OCI-LY1 (cell line): ENCODE measurements around the gene SZT2.
A peak's percentile ranks its signal among the peaks of the same experiment; 100 is the strongest.

ENCODE experiments used
- H2AFZ ChIP-seq: fragments of 200-600 bp; sonication (generic), shearing (Covaris generic); 2 replicates; pipeline ENCODE4 v1.6.0; 2014; ENCODE audit warnings: antibody characterized with exemption, mild to moderate bottlenecking, low read length
- H3F3A ChIP-seq: fragments of 200-600 bp; sonication (generic), shearing (Covaris generic); 2 replicates; pipeline ENCODE4 v1.6.0; 2014; ENCODE audit warnings: mild to moderate bottlenecking, antibody characterized with exemption, low read length, moderate library complexity; ENCODE audit not compliant: insufficient read depth
- H3K27ac ChIP-seq: fragments of 200-600 bp; sonication (generic); 2 replicates; pipeline ENCODE4 v1.5.1; 2014; ENCODE audit warnings: low read length, mixed run types, mild to moderate bottlenecking, low read depth; ENCODE audit not compliant: poor library complexity, severe bottlenecking
- H3K27me3 ChIP-seq: fragments of 200-600 bp; sonication (generic); 2 replicates; pipeline ENCODE4 v1.6.0; 2014; ENCODE audit warnings: antibody characterized with exemption, mild to moderate bottlenecking, low read length, moderate library complexity; ENCODE audit not compliant: insufficient read depth
- H3K36me3 ChIP-seq: fragments of 200-600 bp; sonication (generic); 2 replicates; pipeline ENCODE4 v1.6.1; 2014; ENCODE audit warnings: mild to moderate bottlenecking, antibody characterized with exemption, low read length, moderate library complexity, mixed read lengths; ENCODE audit not compliant: insufficient read depth
- H3K4me1 ChIP-seq: fragments of 200-600 bp; sonication (generic); 2 replicates; pipeline ENCODE4 v1.5.1; 2014; ENCODE audit warnings: mild to moderate bottlenecking, low read length, moderate library complexity; ENCODE audit not compliant: insufficient read depth, severe bottlenecking
- H3K4me2 ChIP-seq: fragments of 200-600 bp; sonication (generic), shearing (Covaris generic); 2 replicates; pipeline ENCODE4 v1.6.1; 2014; ENCODE audit warnings: low read length
- H3K4me3 ChIP-seq: fragments of 200-600 bp; sonication (generic); 2 replicates; pipeline ENCODE4 v1.5.1; 2014; ENCODE audit warnings: low read length, low read depth, mild to moderate bottlenecking, mixed read lengths; ENCODE audit not compliant: poor library complexity, severe bottlenecking
- H3K79me2 ChIP-seq: fragments of 200-600 bp; shearing (Covaris generic); 2 replicates; pipeline ENCODE4 v1.6.1; 2016; ENCODE audit warnings: mixed run types, low read length, mixed read lengths; ENCODE audit not compliant: insufficient read depth
- H3K9ac ChIP-seq: fragments of 200-600 bp; sonication (generic), shearing (Covaris generic); 2 replicates; pipeline ENCODE4 v1.6.1; 2014; ENCODE audit warnings: mild to moderate bottlenecking, low read length, mixed read lengths
- H3K9me2 ChIP-seq: fragments of 200-600 bp; sonication (generic), shearing (Covaris generic); 2 replicates; pipeline ENCODE4 v1.6.1; 2014; ENCODE audit warnings: low read depth, mild to moderate bottlenecking, low read length, mixed read lengths
- H3K9me3 ChIP-seq: fragments of 200-600 bp; shearing (Covaris generic); 2 replicates; pipeline ENCODE4 v1.6.1; 2014; ENCODE audit warnings: low read length, mixed read lengths
- H4K20me1 ChIP-seq: fragments of 200-600 bp; sonication (generic), shearing (Covaris generic); 2 replicates; pipeline ENCODE4 v1.6.0; 2016; ENCODE audit warnings: mild to moderate bottlenecking, low read length; ENCODE audit not compliant: insufficient read depth
- CTCF ChIP-seq: fragments of 200-600 bp; sonication (generic), shearing (Covaris generic); IDR thresholded peaks from 2 replicates; pipeline ENCODE4 v1.5.1; 2017; ENCODE audit warnings: mild to moderate bottlenecking, antibody characterized with exemption, low read length, moderate library complexity, mixed read lengths
- EZH2 ChIP-seq: fragments of 200-600 bp; sonication (generic), shearing (Covaris generic); IDR thresholded peaks from 2 replicates; pipeline ENCODE4 v1.8.0; 2017; ENCODE audit warnings: borderline replicate concordance, mixed run types, mild to moderate bottlenecking, antibody characterized with exemption, low read length, moderate library complexity, mixed read lengths

Gene SZT2

GRCh38 chr1:43389326-43390313 is at the start of gene SZT2, which contains the start of gene MED8:
Gene SZT2 (plus strand): TSS chr1:43389899. CDS start chr1:43389969, 70 bp downstream.
Gene MED8 (minus strand): TSS chr1:43389800. CDS start chr1:43389764, 36 bp downstream.
- H2AFZ ChIP-seq = no peak within 1 kb of the TSS
- no peaks in the 10 kb centered on the region for H3K9me2 ChIP-seq
- H3K27ac ChIP-seq = no peak within 1 kb of the TSS
- peaks cover 31% of the 10 kb centered on the region for H3K36me3 ChIP-seq
- no peaks in the 10 kb centered on the region for H3F3A ChIP-seq
- peak within 1 kb of the TSS; percentile 71 for H3K9ac ChIP-seq
- peak within 1 kb of the TSS; percentile 72 for H3K4me3 ChIP-seq
- peaks cover 18% of the 10 kb centered on the region for H3K79me2 ChIP-seq
- peak within 1 kb of the TSS; percentile 97 for H3K4me2 ChIP-seq
- H3K27me3 ChIP-seq = no peaks in the 10 kb centered on the region
- H4K20me1 ChIP-seq = no peaks in the 10 kb centered on the region
- TF ChIP-seq EZH2 (no peak), CTCF (no peak)
- H3K9me3 ChIP-seq = no peaks in the 10 kb centered on the region
- H3K4me1 ChIP-seq = peaks cover 23% of the 10 kb centered on the region

GRCh38 chr1:43340559-43340958 is 49.1 kb upstream of the SZT2 start:
- Histone ChIP-seq H3K9me3 (no peaks in the 10 kb centered on the region), H3F3A (no peaks in the 10 kb centered on the region), H3K27ac (no peak overlapping the region), H3K9ac (no peak overlapping the region), H2AFZ (no peak overlapping the region), H3K4me3 (no peak overlapping the region), H3K27me3 (no peaks in the 10 kb centered on the region), H3K79me2 (no peaks in the 10 kb centered on the region), H3K36me3 (no peaks in the 10 kb centered on the region), H3K4me1 (no peaks in the 10 kb centered on the region), H4K20me1 (no peaks in the 10 kb centered on the region), H3K4me2 (no peak overlapping the region), H3K9me2 (no peaks in the 10 kb centered on the region)
- TF ChIP-seq CTCF = no peak
- no peak for TF ChIP-seq EZH2

- no peak overlapping the region for H2AFZ ChIP-seq
- no peak overlapping the region for H3K27ac ChIP-seq
- H3F3A ChIP-seq = no peaks in the 10 kb centered on the region
- H3K79me2 ChIP-seq = no peaks in the 10 kb centered on the region
- TF ChIP-seq CTCF (no peak), EZH2 (no peak)
- H3K9ac ChIP-seq = no peak overlapping the region
- H3K4me2 ChIP-seq = no peak overlapping the region
- H3K36me3 ChIP-seq = no peaks in the 10 kb centered on the region
- no peaks in the 10 kb centered on the region for H3K9me3 ChIP-seq
- H3K4me1 ChIP-seq = peaks cover 11% of the 10 kb centered on the region
- no peak overlapping the region for H3K4me3 ChIP-seq
- H4K20me1 ChIP-seq = no peaks in the 10 kb centered on the region
- H3K27me3 ChIP-seq = no peaks in the 10 kb centered on the region
- no peaks in the 10 kb centered on the region for H3K9me2 ChIP-seq
Measured at GRCh38 chr1:43344267-43344850, 45.3 kb upstream of the SZT2 start.
